LoVo (cell line): ENCODE data around the gene NAA10.

Experiments
- DNase-seq: peaks from one replicate; pipeline ENCODE4 v3.0.0-alpha.2; 2016; ENCODE audit warnings: low spot score

NAA10 gene

GRCh38 chrX:153883163-153883843, 51.5 kb downstream of the NAA10 start:
- no peak for DNase-seq

- no peak for DNase-seq
Measured at GRCh38 chrX:153882557-153882956, 52.3 kb downstream of the NAA10 start.

DNA sequence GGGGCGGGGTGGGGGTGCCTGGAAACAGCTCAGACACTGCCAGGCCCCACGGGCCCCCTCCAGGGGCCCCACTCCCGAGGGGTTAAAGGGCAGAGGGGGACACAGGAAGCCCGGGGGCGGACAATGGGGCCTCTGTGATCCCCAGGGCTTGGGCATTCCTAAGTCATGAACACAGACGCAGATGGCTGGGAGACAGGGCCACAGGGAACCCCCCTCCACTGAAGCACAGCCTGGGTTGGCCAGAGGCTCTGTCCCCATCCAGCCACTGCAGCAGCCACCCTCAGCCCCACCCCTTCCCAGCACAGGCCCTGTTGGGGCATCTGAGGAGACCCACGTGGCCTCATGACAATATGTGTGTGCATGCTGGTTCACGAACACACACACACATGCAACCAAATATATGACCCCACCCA, 52.7 kb downstream of the NAA10 start:
- DNase-seq: no peak

- no peak for DNase-seq
Measured at GRCh38 chrX:153881281-153881680, 53.6 kb downstream of the NAA10 start.

DNA sequence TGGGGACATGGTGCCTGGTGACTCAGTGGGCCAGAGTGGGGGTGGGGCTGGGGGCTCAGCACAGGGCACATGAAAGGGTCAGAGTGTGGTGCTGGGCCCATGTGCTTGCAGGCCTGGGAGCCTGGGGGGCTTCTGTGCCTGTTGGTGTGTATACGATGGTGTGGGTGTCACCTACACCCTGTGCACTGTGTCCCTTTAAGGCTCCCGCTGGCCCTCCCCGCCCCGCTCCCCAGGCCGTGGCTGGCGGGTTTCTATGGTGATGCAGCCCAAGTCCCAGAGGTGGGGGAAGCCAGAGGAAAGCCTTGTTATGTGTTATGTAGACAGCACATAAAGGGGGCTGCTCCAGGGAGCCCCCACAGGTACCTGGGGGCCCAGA, 54.4 kb downstream of the NAA10 start:
- no peak for DNase-seq

DNA sequence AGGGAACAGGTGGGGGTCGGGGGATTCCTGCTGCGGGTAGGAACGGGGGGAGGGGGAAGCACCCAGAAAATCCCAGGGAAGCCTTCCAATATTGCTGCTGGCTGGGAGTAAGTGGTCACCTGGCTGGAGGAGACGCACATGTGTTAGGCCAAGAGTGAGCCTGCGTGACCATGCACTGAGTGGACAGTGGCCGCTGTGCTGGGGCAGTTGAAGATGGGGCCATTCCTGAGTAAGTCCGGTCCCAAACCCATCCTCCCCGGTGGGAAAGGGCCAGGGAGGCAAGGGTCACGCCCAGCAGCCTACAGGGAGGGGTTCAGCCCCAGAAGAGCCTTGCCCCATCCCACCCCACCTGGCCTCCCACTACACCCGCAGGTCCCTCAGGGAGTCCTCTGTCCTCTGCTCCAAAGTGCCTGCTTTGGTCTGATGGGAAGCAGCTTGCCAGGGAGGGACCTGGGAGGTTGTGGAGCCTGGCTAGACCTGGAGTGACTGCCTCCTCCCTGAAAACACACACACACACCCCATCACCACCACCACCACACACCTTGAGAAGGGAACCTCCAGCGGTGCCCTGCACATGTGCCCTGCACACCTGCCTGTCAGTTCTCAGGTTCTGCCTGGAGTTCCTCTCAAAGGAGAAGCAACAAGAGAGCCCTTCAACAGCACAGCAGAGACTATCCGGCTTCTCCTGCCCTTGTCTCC, 54.9 kb downstream of the NAA10 start:
- DNase-seq: no peak
